ENCODE measurements around the gene ASGR2. TPM values are rescaled to one million over a fixed set of nuclear protein-coding genes. Genes with fewer than 3 reads are reported as not detected.

Gene ASGR2
- polyA plus RNA-seq, 3 donors: 53.3 to 148 (median 78.3) TPM

DNA sequence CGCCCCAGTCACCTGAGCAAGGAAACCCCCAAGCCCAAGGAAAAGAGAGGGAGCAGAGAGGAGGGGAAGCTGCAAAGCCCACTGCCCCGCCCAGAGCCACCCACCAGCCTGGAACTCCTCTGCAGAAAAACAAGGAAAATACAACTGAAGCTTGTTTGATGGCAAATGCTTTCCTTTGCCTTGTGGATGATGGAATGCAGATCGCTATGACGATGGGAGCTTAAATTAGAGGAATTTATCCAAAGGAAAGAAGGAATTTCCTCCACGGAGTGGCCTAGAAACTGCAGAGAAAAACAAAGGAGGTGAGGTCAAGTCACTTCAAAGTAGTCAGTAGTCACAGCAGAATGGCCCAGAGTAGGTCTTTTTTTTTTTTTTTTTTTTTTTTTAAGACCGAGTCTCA is 31.5 kb upstream of the ASGR2 start:
- H3K36me3 ChIP-seq (replicated peaks in 1 of 2; ENCODE audit: control insufficient read depth in 1 of 2, insufficient read depth in 2 of 2, low read length in 2 of 2): peaks cover 14 to 30% of the 10 kb centered on the region in 2 donors
- no peaks in the 10 kb centered on the region for H3K9me3 ChIP-seq (replicated peaks in 1 of 2; ENCODE audit: control insufficient read depth in 1 of 2, insufficient read depth in 1 of 2, low read length in 2 of 2)
- H3K27me3 Mint-ChIP-seq (ENCODE audit: low read depth in 3 of 3): peaks cover 0 to 5% (median 0%) of the 10 kb centered on the region in 3 donors
- peaks cover 24% of the 10 kb centered on the region for H3K79me2 ChIP-seq (ENCODE audit: insufficient read depth, low read length)
- TF ChIP-seq, protein P1, sequence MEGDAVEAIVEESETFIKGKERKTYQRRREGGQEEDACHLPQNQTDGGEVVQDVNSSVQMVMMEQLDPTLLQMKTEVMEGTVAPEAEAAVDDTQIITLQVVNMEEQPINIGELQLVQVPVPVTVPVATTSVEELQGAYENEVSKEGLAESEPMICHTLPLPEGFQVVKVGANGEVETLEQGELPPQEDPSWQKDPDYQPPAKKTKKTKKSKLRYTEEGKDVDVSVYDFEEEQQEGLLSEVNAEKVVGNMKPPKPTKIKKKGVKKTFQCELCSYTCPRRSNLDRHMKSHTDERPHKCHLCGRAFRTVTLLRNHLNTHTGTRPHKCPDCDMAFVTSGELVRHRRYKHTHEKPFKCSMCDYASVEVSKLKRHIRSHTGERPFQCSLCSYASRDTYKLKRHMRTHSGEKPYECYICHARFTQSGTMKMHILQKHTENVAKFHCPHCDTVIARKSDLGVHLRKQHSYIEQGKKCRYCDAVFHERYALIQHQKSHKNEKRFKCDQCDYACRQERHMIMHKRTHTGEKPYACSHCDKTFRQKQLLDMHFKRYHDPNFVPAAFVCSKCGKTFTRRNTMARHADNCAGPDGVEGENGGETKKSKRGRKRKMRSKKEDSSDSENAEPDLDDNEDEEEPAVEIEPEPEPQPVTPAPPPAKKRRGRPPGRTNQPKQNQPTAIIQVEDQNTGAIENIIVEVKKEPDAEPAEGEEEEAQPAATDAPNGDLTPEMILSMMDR (IDR thresholded peaks at IDR 0.05): no peak
- H3K4me1 ChIP-seq (ENCODE audit: control insufficient read depth in 1 of 2, insufficient read depth in 2 of 2, low read length in 2 of 2): peaks cover 10 to 24% of the 10 kb centered on the region in 2 donors
- no peak overlapping the region for H3K9ac ChIP-seq (ENCODE audit: insufficient read depth, low read length, poor library complexity, severe bottlenecking)
- H3K4me3 ChIP-seq (replicated peaks in 1 of 3; ENCODE audit: low read depth in 2 of 3, low read length in 3 of 3): no peak overlapping the region
- no peak overlapping the region for H3K4me3 Mint-ChIP-seq
- no peak overlapping the region for H3K4me2 ChIP-seq (replicated peaks; ENCODE audit: extremely low read depth, low read length, poor library complexity, severe bottlenecking)
- H3K27ac Mint-ChIP-seq: peak overlapping the region in 1 of 7 donors; percentile 32
- H3K27ac ChIP-seq (ENCODE audit: low read depth in 1 of 2, low read length in 2 of 2): no peak overlapping the region
- H3K9me3 Mint-ChIP-seq: peaks cover 0 to 4% (median 0%) of the 10 kb centered on the region in 7 donors
- intact Hi-C loops (cut with micrococcal nuclease): no loop called here
- H4K20me1 ChIP-seq (ENCODE audit: insufficient read depth, low read length): peaks cover 73% of the 10 kb centered on the region
- WGBS (ENCODE audit: insufficient coverage): 95% methylated on average over 3 of the region's 6 CpGs
- DNase-seq: no peak
- no peak overlapping the region for H2AFZ ChIP-seq (ENCODE audit: insufficient read depth, low read depth, low read length, poor library complexity, severe bottlenecking)
- peaks cover 30 to 52% of the 10 kb centered on the region in 2 donors for H3K36me3 Mint-ChIP-seq
- H3K4me1 Mint-ChIP-seq: peaks cover 37% of the 10 kb centered on the region
- H3K27me3 ChIP-seq (ENCODE audit: control insufficient read depth in 2 of 2, insufficient read depth in 2 of 2, low read length in 2 of 2): no peaks in the 10 kb centered on the region

GRCh38 chr17:7144213-7144612 is 29.6 kb upstream of the ASGR2 start:
- Histone ChIP-seq H3K27ac (ENCODE audit: low read depth in 1 of 2, low read length in 2 of 2) (no peak overlapping the region), H3K4me1 (ENCODE audit: control insufficient read depth in 1 of 2, insufficient read depth in 2 of 2, low read length in 2 of 2) (peaks cover 23 to 40% of the 10 kb centered on the region in 2 donors), H3K9ac (ENCODE audit: insufficient read depth, low read length, poor library complexity, severe bottlenecking) (no peak overlapping the region), H3K9me3 (replicated peaks in 1 of 2; ENCODE audit: control insufficient read depth in 1 of 2, insufficient read depth in 1 of 2, low read length in 2 of 2) (no peaks in the 10 kb centered on the region), H4K20me1 (ENCODE audit: insufficient read depth, low read length) (peaks cover 92% of the 10 kb centered on the region), H3K79me2 (ENCODE audit: insufficient read depth, low read length) (peaks cover 43% of the 10 kb centered on the region), H3K36me3 (replicated peaks in 1 of 2; ENCODE audit: control insufficient read depth in 1 of 2, insufficient read depth in 2 of 2, low read length in 2 of 2) (peaks cover 25 to 42% of the 10 kb centered on the region in 2 donors), H2AFZ (ENCODE audit: insufficient read depth, low read depth, low read length, poor library complexity, severe bottlenecking) (no peak overlapping the region), H3K4me3 (replicated peaks in 1 of 3; ENCODE audit: low read depth in 2 of 3, low read length in 3 of 3) (no peak overlapping the region), H3K27me3 (ENCODE audit: control insufficient read depth in 2 of 2, insufficient read depth in 2 of 2, low read length in 2 of 2) (no peaks in the 10 kb centered on the region), H3K4me2 (replicated peaks; ENCODE audit: extremely low read depth, low read length, poor library complexity, severe bottlenecking) (no peak overlapping the region)
- DNase-seq: no peak
- 92% methylated on average over 10 of the region's 11 CpGs for WGBS (ENCODE audit: insufficient coverage)
- TF ChIP-seq, protein P1 (IDR thresholded peaks at IDR 0.05): no peak
- H3K4me1 Mint-ChIP-seq: peaks cover 43% of the 10 kb centered on the region
- H3K27me3 Mint-ChIP-seq (ENCODE audit: low read depth in 3 of 3): peaks cover 0 to 1% (median 0%) of the 10 kb centered on the region in 3 donors
- intact Hi-C loops (cut with micrococcal nuclease): no loop called here
- peak overlapping the region in 1 of 7 donors; percentile 60 for H3K27ac Mint-ChIP-seq
- H3K4me3 Mint-ChIP-seq: no peak overlapping the region
- H3K9me3 Mint-ChIP-seq: peaks cover 0 to under 1% (median 0%) of the 10 kb centered on the region in 7 donors
- peaks cover 46 to 69% of the 10 kb centered on the region in 2 donors for H3K36me3 Mint-ChIP-seq

Data from CD14-positive monocyte (primary cell).